AG10803 (cell line): ENCODE measurements around the gene BBLN.

Source experiments
- DNase-seq: peaks from one replicate; pipeline ENCODE4 v3.0.0; 2010; ENCODE audit warnings: low read depth
- H3K4me3 ChIP-seq: 2 replicates; pipeline ENCODE4 v1.5.1; 2011; ENCODE audit warnings: mild to moderate bottlenecking, low read length, control low read depth
- TF ChIP-seq, protein P1 (sequence below): conservative IDR thresholded peaks from 2 replicates; pipeline ENCODE4 v1.5.1; 2011; ENCODE audit warnings: mild to moderate bottlenecking, low read length, control low read depth, inconsistent platforms

BBLN gene

DNA sequence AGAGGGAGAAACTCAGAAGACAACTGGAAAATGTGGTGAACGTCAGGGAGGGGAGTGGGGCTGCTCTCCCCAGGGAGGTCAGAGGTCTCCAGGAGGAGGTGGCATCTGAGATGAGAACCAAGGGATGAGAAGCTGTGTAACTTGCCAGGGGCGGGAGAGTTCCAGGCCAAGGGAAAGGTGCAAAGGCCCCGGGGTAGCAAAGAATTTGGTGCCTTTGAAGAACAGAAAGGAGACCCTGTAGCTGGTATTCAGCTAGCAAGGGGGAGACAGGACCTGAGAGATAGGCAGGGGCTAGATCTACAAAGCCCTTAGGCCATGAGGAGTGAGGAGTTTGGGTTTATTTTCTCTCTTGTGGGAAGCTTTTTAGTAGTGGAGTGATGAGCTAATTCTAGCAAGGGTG is 46.4 kb downstream of the BBLN start:
- TF ChIP-seq, protein P1, sequence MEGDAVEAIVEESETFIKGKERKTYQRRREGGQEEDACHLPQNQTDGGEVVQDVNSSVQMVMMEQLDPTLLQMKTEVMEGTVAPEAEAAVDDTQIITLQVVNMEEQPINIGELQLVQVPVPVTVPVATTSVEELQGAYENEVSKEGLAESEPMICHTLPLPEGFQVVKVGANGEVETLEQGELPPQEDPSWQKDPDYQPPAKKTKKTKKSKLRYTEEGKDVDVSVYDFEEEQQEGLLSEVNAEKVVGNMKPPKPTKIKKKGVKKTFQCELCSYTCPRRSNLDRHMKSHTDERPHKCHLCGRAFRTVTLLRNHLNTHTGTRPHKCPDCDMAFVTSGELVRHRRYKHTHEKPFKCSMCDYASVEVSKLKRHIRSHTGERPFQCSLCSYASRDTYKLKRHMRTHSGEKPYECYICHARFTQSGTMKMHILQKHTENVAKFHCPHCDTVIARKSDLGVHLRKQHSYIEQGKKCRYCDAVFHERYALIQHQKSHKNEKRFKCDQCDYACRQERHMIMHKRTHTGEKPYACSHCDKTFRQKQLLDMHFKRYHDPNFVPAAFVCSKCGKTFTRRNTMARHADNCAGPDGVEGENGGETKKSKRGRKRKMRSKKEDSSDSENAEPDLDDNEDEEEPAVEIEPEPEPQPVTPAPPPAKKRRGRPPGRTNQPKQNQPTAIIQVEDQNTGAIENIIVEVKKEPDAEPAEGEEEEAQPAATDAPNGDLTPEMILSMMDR = no peak
- DNase-seq = no peak
- H3K4me3 ChIP-seq = no peak overlapping the region

GRCh38 chr9:128206916-128207910 is 47.1 kb downstream of the BBLN start:
- DNase-seq = peak; percentile 29
- H3K4me3 ChIP-seq = no peak overlapping the region
- TF ChIP-seq, protein P1 = no peak

DNA sequence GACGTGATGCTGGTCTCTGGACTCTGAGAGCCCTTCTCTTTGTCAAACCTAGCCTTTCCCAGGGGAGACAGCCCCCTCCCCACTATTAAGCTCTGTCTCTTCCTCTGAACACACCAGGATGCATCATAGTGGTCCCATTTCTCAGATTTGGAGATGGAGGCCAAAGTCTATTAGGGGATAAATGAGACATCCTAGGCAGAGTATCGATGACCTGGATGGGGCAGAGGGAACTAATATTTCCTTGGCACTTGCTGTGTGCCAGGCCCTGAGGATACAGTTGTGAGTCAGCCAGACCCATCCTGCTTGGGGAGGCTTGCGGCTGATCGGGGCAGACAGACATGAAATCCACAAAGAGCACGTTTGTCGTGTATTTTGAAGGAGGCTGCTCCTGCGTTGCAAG is 48.3 kb downstream of the BBLN start:
- peak; percentile 18 for DNase-seq
- TF ChIP-seq, protein P1 = no peak

DNA sequence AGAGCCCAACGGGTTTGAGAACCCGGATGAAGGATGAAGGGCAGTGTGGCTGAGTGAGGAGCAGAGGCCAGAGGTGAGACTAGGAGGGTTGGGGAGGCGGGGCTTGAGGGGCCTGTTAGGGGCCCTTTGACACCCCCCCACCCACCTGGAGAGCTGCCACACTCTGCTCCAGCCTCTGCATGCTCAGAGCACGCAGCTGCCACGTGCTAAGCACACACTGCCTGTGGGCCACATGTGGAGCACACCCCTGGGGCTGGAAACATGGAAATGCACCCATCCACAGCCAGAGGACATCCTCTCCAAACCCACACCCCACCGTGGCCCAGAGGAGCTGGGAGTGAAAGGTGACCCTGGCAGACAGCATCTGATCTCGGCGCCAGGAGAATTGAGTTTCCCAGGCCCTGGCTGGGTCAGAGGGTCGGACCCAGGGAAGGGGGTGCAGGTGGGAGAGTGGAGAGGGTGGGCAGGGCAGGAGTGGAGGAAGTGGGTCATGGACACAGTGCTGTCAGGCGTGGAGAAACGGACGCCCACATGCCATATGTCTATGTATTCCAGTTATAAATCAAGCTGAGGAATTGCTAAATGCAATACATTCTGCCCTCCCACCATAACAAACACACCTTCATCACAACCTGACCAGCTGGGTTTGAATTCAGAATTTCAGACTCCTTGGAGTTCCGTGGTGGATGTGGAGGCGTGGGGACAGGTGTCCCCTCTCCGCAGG is 49.0 kb downstream of the BBLN start:
- DNase-seq = no peak
- TF ChIP-seq, protein P1 = no peak
- H3K4me3 ChIP-seq = no peak overlapping the region

More for the DNA sequence above, 48.3 kb downstream of the BBLN start:
- H3K4me3 ChIP-seq = no peak overlapping the region

DNA sequence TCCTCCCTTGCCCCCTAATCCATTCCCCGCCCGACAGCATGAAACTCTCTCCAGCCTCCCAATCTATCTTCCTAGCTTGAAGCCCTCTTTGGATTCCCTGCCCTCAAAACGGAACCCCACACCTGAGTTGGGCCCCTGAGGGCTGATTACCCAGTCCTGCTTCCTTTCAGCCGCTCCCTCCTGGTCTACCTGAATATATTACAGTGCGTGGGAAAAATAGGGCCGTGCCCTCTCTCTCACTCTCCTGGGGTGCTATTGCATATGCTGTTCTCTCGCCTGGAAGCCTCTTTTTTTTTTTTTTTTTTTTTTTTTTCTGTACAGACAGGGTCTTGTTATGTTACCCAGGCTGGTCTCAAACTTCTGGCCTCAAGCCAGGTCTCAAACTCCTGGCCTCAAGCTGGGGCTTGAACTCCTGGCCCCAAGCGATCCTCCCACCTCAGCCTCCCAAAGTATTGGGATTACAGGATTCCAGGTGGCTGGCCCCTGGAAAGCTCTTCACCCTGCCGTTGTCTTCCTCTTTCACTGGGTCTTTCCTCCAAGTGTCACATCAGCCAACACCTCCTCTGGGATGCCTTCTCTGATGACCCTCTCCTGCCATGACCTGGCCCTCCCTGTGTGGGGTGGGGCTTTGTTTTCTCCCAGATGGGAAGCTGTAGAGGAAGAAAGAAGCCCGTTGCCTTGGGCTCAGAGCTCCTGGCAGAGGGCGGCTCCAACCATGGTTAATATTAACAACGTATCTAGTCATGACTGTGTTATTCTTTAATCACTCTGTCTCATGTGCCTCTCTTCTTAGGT is 51.3 kb downstream of the BBLN start:
- DNase-seq = no peak
- no peak overlapping the region for H3K4me3 ChIP-seq
- TF ChIP-seq, protein P1 = no peak

- no peak for DNase-seq
Observed at GRCh38 chr9:128211981-128212281, 51.9 kb downstream of the BBLN start.

More at GRCh38 chr9:128211981-128212281, 51.9 kb downstream of the BBLN start:
- TF ChIP-seq, protein P1 = no peak
- no peak overlapping the region for H3K4me3 ChIP-seq
